Caco-2 (cell line): ENCODE measurements around the gene BBLN. TPM values are rescaled to one million over a fixed set of nuclear protein-coding genes. Genes with fewer than 3 reads are reported as not detected.
A peak's percentile ranks its signal among the peaks of the same experiment; 100 is the strongest.

Source experiments
- BruUV-seq: library from RNA; stranded (reverse); fragments of 400-500 nt; replicated peaks from 2 replicates; lab custom pipeline; 2021; lab: Mats Ljungman, UMichigan
- CTCF ChIA-PET: fragments of 300-600 bp; sonication (Branson Sonifier 250); formaldehyde crosslinking; loops from one replicate; lab custom pipeline; 2022; ENCODE audit warnings: antibody characterized with exemption; lab: Charles Lee
- POLR2A ChIA-PET: fragments of 300-600 bp; sonication (Branson Sonifier 250); formaldehyde crosslinking; loops from one replicate; lab custom pipeline; 2022; ENCODE audit warnings: antibody characterized with exemption; lab: Charles Lee
- DNase-seq, 2 experiments: peaks; one replicate each; pipeline versions ENCODE4 v3.0.0 to v3.0.0-alpha.2; 2020 to 2022
- H3K27me3 ChIP-seq: replicated peaks from 2 replicates; pipeline ENCODE4 v1.6.0; 2011; ENCODE audit warnings: low read length; ENCODE audit not compliant: control insufficient read depth, insufficient read depth
- H3K36me3 ChIP-seq: 2 replicates; pipeline ENCODE4 v1.5.1; 2011; ENCODE audit warnings: low read length; ENCODE audit not compliant: control insufficient read depth, insufficient read depth
- H3K4me1 ChIP-seq: fragments of 250-450 bp; sonication (Bioruptor Pico); 2 replicates; pipeline ENCODE4 v1.5.1; 2020; ENCODE audit warnings: mild to moderate bottlenecking
- H3K4me3 ChIP-seq: 2 replicates; pipeline ENCODE4 v1.5.1; 2011; ENCODE audit warnings: low read depth, mild to moderate bottlenecking, control low read depth, low read length
- H3K9me3 ChIP-seq: fragments of 250-450 bp; sonication (Bioruptor Pico); 2 replicates; pipeline ENCODE4 v1.5.1; 2020; ENCODE audit warnings: mild to moderate bottlenecking, moderate library complexity
- H3K27ac Mint-ChIP-seq: one replicate; pipeline ENCODE4 v1.8.0; 2022; ENCODE audit warnings: mixed read lengths; ENCODE audit not compliant: unreplicated experiment
- H3K27me3 Mint-ChIP-seq: one replicate; pipeline ENCODE4 v1.8.0; 2022; ENCODE audit warnings: mixed read lengths; ENCODE audit not compliant: insufficient read depth, unreplicated experiment
- H3K36me3 Mint-ChIP-seq: one replicate; pipeline ENCODE4 v1.8.0; 2022; ENCODE audit warnings: mild to moderate bottlenecking, mixed read lengths; ENCODE audit not compliant: insufficient read depth, unreplicated experiment
- H3K4me1 Mint-ChIP-seq: one replicate; pipeline ENCODE4 v1.8.0; 2022; ENCODE audit warnings: low read depth, mixed read lengths; ENCODE audit not compliant: unreplicated experiment
- H3K4me3 Mint-ChIP-seq: one replicate; pipeline ENCODE4 v1.8.0; 2022; ENCODE audit warnings: mild to moderate bottlenecking, moderate library complexity, mixed read lengths; ENCODE audit not compliant: unreplicated experiment
- H3K9me3 Mint-ChIP-seq: one replicate; pipeline ENCODE4 v1.8.0; 2022; ENCODE audit warnings: mixed read lengths; ENCODE audit not compliant: unreplicated experiment
- CTCF ChIP-seq, 2 experiments: fragments of 200-600 bp in 1 of 2; IDR thresholded peaks; 1 replicate in 1 of 2; 2 replicates in 1 of 2; pipeline versions ENCODE4 v1.5.1 to v1.8.0; 2011 to 2022; ENCODE audit warnings: antibody characterized with exemption in 1 of 2, control low read depth in 1 of 2, inconsistent platforms in 1 of 2, low read depth in 1 of 2, low read length in 1 of 2, mild to moderate bottlenecking in 1 of 2, moderate library complexity in 1 of 2; ENCODE audit not compliant: insufficient read depth in 1 of 2, severe bottlenecking in 1 of 2, unreplicated experiment in 1 of 2
- intact Hi-C: fragments of 100-400 bp; cut with micrococcal nuclease; formaldehyde crosslinking; loops from one replicate; pipeline ENCODE4 v1.10.0; 2022; ENCODE audit not compliant: unreplicated experiment
- total RNA-seq: library from RNA; stranded (reverse); gene quantifications from 2 replicates; pipeline ENCODE4 v1.2.3, GENCODE V29; 2022

Gene BBLN
- total RNA-seq, 1 experiment from 2014 or later = 34.2 TPM

- intact Hi-C loops = no loop called here
- no peak for TF ChIP-seq CTCF (IDR thresholded peaks at IDR 0.05; ENCODE audit: insufficient read depth in 1 of 2, low read depth in 1 of 2, low read length in 1 of 2, severe bottlenecking in 1 of 2, unreplicated experiment in 1 of 2)
- Histone ChIP-seq H3K4me1 (peaks cover 11% of the 10 kb centered on the region), H3K27me3 (no peaks in the 10 kb centered on the region), H3K9me3 (no peaks in the 10 kb centered on the region), H3K4me3 (no peak overlapping the region), H3K36me3 (peaks cover 4% of the 10 kb centered on the region; the same call in 1 of the 2 replicates)
- Mint-ChIP-seq H3K27ac (no peak overlapping the region), H3K9me3 (no peaks in the 10 kb centered on the region), H3K4me1 (peaks cover 4% of the 10 kb centered on the region), H3K36me3 (peaks cover 46% of the 10 kb centered on the region), H3K4me3 (no peak overlapping the region), H3K27me3 (no peaks in the 10 kb centered on the region)
- peak in 1 of 2 experiments; percentile 35 for DNase-seq
- no TSS peak for BruUV-seq
- CTCF ChIA-PET = no interaction called here
- POLR2A ChIA-PET = no interaction called here
Observed at GRCh38 chr9:128120741-128121465, 39.2 kb upstream of the BBLN start.

- Mint-ChIP-seq H3K27me3 (no peaks in the 10 kb centered on the region), H3K36me3 (peaks cover 46% of the 10 kb centered on the region), H3K27ac (no peak overlapping the region), H3K9me3 (no peaks in the 10 kb centered on the region), H3K4me3 (no peak overlapping the region), H3K4me1 (peaks cover under 1% of the 10 kb centered on the region)
- peaks cover 4% of the 10 kb centered on the region; the same call in 1 of the 2 replicates for H3K36me3 ChIP-seq
- ChIA-PET CTCF (no interaction called here), POLR2A (no interaction called here)
- BruUV-seq = no TSS peak
- no peak for TF ChIP-seq CTCF (IDR thresholded peaks at IDR 0.05; ENCODE audit: insufficient read depth in 1 of 2, low read depth in 1 of 2, low read length in 1 of 2, severe bottlenecking in 1 of 2, unreplicated experiment in 1 of 2)
- H3K4me3 ChIP-seq = no peak overlapping the region
- intact Hi-C loops = no loop called here
- H3K9me3 ChIP-seq = no peaks in the 10 kb centered on the region
- peaks cover 14% of the 10 kb centered on the region; the same call in 1 of the 2 replicates for H3K4me1 ChIP-seq
- no peaks in the 10 kb centered on the region for H3K27me3 ChIP-seq
- no peak for DNase-seq
Observed at GRCh38 chr9:128121466-128121810, 38.6 kb upstream of the BBLN start.

- CTCF ChIA-PET = interaction anchor here (0.6 kb wide), 1 partner anchor 143 kb away, joined by 3 read pairs; no protein-coding TSS in a partner anchor
Observed at GRCh38 chr9:128121924-128122808, 37.9 kb upstream of the BBLN start.

More at GRCh38 chr9:128121924-128122808, 37.9 kb upstream of the BBLN start:
- Mint-ChIP-seq H3K36me3 (peaks cover 46% of the 10 kb centered on the region), H3K9me3 (no peaks in the 10 kb centered on the region), H3K4me1 (no peaks in the 10 kb centered on the region), H3K27me3 (no peaks in the 10 kb centered on the region), H3K4me3 (no peak overlapping the region), H3K27ac (no peak overlapping the region)
- Histone ChIP-seq H3K4me3 (no peak overlapping the region), H3K27me3 (no peaks in the 10 kb centered on the region), H3K36me3 (peaks cover 4% of the 10 kb centered on the region; the same call in 1 of the 2 replicates), H3K4me1 (peaks cover 9% of the 10 kb centered on the region; the same call in 1 of the 2 replicates), H3K9me3 (no peaks in the 10 kb centered on the region)
- POLR2A ChIA-PET = no interaction called here
- BruUV-seq = no TSS peak
- DNase-seq = peak in 1 of 2 experiments; percentile 33
- intact Hi-C loops = no loop called here
- TF ChIP-seq CTCF (IDR thresholded peaks at IDR 0.05; ENCODE audit: insufficient read depth in 1 of 2, low read depth in 1 of 2, low read length in 1 of 2, severe bottlenecking in 1 of 2, unreplicated experiment in 1 of 2) = no peak
